Hepatic stellate cell (primary cell): ENCODE results near the gene HDLBP.

Source experiments
- DNase-seq: peaks from one replicate; pipeline ENCODE4 v3.0.0; 2011; ENCODE audit warnings: low spot score

Gene HDLBP, protein sequence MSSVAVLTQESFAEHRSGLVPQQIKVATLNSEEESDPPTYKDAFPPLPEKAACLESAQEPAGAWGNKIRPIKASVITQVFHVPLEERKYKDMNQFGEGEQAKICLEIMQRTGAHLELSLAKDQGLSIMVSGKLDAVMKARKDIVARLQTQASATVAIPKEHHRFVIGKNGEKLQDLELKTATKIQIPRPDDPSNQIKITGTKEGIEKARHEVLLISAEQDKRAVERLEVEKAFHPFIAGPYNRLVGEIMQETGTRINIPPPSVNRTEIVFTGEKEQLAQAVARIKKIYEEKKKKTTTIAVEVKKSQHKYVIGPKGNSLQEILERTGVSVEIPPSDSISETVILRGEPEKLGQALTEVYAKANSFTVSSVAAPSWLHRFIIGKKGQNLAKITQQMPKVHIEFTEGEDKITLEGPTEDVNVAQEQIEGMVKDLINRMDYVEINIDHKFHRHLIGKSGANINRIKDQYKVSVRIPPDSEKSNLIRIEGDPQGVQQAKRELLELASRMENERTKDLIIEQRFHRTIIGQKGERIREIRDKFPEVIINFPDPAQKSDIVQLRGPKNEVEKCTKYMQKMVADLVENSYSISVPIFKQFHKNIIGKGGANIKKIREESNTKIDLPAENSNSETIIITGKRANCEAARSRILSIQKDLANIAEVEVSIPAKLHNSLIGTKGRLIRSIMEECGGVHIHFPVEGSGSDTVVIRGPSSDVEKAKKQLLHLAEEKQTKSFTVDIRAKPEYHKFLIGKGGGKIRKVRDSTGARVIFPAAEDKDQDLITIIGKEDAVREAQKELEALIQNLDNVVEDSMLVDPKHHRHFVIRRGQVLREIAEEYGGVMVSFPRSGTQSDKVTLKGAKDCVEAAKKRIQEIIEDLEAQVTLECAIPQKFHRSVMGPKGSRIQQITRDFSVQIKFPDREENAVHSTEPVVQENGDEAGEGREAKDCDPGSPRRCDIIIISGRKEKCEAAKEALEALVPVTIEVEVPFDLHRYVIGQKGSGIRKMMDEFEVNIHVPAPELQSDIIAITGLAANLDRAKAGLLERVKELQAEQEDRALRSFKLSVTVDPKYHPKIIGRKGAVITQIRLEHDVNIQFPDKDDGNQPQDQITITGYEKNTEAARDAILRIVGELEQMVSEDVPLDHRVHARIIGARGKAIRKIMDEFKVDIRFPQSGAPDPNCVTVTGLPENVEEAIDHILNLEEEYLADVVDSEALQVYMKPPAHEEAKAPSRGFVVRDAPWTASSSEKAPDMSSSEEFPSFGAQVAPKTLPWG (N-terminal part only)

DNA sequence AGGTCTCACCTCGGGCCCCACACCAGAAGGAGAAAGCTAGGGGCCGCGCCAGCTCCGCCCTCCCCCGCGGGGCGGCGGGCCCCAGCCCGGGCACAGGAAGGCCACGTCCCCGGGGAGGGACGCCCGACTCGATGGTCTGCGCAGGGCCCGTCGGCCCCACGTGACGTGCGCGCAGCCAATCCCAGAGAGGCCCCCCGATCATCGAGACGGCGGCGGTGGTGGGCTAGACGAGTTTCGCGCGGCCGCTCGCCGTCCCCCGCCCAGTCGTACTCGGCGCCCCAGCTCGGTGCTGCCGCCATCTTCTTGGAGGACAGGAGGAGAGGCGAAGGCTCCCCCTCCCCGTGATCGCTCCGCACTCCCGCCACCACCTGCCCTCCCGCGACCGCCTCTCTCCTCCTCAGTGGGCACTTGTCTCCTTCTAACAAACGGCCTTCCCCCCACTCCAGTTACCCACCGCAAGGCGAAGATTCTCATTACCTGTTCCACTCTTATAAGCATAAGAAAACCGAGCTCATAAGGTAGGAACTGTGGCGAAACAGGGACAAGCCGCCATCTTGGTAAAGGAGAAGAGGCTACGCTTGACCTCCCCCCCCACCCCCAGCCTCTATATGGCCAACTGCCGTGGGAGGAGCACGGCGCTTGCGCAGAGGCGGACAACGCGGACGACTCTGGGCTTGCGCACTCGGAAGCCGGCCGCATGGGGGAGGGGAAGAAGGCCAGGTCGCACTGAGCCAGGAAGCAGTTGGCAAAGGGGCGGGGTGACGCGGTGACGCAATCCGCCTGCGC is at the start of gene HDLBP:
Gene HDLBP, minus strand, starts transcription at position 580 of the 786 bp plus-strand sequence. CDS start 48,803 bp downstream, outside the sequence.
- peak; percentile 99 for DNase-seq

DNA sequence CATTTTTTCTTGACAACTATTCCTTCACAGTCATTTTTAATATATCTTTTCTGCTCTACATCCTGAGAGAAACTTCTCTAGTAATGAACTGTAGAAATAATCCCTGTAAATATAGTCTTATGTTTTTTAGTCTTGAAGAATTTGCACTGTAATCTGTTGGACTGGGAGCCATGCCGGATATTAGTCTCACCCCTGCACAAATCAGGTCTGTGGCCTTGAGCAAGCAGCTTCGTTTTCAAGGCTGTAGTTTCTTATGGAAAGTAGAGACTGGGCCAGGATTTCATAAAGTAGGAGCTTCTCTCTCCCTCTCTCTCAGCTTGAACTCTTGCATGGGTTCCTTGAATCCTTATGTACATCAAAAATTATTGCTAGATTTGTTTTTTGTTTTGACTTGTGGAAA is 49.3 kb upstream of the HDLBP start:
- no peak for DNase-seq

DNA sequence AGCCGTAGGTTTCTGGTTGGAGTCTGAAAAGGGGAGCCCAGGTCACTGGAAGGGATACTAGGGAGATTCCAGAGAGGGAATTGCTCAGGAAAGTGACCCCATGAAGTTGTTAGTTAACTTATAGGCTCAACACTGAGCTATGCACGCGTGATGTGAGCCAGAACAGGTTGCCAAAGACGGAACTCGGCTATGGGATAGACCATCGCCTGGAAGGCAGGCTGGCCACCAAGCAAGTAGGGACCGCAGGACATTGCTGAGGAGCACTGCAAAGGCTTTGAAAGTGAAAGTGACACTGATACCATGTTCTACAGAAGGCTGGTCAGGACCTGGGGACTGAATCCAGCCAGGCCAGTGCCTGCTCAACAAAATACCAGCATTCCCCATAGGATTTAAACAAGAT is 48.0 kb upstream of the HDLBP start:
- no peak for DNase-seq

DNA sequence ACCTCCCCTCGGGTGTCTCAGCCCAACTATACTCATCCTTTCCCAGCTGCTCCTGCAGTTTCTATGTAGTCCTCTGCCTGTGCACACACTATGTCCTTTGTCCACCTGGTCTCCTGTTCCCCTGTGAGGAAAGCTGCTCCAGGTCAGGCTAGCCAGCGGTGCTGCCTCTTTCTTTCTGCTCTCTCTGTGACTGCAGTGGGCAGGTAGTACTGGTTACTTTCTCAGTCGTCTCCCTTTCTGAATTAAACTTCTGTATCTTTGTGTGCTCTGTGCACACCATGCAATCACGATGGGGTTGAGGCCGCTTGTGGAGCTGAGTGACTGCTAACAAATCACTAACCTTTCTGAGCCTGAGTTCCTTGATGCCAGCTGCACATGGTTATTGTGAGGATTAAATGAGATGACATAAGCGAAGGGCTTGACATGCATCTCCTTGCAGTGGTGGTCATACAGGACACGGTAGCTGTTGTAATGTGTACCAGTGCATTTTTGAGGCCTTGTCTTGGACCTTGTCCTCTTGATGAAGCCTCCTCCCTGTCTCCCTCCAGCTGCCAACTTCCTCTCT is 44.1 kb upstream of the HDLBP start:
- no peak for DNase-seq

DNA sequence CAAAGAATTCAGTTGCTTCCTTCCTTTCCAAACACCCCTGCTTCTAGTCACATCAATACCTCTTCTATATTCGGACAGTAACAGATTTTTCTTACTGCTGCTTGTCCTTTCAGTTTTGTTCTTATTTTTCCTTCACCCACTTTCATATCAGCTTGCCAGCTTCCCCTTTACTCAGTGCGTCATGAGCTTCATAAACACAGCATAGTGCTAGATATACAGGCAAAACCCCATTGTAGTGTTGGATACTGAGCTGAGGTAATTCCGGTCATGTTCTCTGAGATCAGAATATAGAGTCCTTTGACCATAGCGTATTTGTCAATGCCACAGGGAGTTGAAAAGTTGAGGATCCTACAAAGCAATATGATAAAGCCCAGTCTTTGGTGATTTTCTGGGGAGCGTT is 43.0 kb upstream of the HDLBP start:
- no peak for DNase-seq

DNA sequence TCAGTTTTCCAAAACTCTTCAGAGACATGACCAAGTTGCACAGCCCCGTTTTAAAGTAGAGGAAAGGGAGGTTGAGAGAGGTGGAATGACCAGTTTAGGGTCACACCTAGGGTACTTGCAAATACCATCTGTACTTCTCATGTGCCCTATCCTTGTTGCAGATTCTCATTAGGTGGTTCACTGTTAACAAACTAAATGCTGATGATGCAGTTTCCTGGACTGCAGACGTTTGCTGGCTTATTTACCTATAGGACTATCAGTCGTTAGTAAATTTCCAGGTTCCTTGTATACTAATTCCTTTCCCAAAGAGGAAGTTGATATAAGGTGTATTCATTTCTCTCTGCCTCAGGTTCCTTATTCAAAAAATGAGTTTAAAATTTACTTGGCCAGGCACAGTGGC is 42.1 kb upstream of the HDLBP start:
- DNase-seq: no peak

DNA sequence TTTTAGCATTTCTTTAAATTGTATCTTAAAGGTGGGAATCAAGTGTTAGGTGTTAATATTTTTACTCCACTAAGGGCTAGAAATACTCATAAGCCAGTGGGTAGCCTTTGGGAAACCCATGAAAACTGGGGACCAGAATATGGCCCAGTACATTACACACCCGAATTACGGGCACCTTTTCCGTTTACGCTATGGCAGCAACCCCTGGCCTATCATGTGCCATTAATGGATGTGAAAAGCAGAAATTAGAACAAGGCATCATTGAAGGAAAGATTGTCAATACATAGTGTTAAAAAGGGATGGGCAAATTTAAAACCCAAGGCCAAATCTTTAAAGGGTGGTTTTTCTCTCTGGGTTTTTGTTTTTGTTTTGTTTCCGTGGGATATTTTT is 41.4 kb upstream of the HDLBP start:
- DNase-seq: no peak

DNA sequence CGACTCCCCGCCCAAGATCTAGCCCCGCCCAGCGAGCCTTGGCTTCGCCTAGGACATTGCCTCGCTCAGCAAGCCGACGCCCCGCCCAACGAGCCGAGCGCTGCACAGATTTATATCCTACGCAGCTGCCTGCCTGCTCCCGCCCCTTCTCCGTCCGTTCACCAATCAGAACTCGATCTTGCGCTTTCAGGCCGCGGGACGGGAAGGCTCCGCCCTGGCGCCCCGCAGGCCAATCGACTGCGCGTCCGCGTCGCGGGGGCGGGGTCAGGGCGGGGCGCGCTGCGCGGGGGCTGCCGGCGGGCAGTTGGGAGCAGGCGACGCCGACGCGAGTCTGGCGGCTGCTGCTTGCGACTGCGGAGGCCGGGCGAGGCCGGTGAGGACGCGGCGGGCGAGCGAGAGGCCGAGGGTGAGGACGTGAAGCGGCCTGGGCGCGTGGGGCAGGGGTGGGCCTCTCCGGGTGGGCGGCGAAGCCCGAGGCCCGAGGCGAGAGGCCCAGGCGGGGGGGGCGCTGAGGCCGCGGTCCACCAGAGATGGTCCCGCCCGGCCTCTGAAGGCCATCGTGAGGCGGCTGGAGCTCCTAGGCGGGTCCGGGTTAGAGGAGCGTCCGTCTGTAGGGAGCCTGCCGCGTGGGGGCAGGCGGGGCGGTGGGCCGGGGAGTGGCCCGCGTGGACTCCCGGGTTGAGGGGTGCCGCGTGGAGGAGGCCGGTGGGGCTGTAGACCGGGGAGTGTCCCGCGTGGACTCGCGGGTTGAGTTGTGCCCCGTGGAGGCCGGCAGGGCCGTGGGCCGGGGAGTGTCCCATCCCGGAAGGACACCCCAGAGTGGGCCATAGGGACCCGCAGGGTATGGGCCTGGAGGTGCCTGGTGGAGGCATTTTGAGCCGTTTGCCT is 40.8 kb upstream of the HDLBP start, which contains the start of gene FARP2:
Gene FARP2, plus strand, starts transcription at position 303 of the 888 bp plus-strand sequence. CDS start 16,823 bp downstream, outside the sequence.
- peak; percentile 96 for DNase-seq

DNA sequence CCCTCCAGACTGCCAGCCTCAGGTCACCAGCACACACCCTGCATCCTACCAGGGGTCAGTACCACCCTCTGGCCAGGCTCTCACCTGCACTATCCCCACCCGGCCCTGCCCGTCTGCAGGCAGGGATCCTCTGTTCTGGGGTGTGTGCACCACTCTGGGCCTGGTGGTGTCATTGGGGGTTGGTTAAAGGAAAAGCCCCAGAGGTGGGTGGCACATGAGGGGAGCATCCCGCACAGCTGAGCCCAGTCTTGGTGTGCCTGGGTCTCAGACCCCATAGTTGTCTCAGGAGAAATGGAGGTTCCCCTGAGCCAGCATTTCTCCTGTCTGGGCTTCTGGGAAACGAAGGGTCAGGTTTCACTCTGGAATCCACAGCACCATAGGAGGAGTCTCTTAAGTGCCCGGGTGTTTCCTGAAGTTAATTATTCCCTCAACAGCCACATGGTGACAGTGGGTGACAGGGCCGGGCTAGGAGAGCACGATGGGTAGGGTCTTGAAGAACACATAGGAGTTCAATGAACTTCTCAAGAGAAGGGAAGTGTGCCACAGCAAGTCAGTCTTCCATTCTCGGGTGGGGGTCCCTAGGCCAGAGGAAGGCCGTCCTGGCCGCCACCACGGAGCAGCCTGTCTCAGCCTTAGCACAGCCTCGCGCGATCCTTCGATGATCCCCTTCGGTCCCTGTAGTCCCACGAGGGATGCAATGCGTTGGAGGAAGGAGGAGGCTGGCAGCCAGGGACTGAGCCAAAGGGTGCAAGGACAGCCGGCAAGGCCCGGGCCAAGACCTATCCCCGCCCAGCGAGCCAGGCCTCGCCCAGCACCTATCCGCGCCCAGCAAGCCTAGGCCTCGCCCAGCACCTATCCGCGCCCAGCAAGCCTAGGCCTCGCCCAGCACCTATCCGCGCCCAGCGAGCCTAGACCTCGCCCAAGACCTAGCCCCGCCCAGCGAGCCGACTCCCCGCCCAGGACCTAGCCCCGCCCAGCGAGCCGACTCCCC is 39.5 kb upstream of the HDLBP start:
- DNase-seq: peak; percentile 41

DNA sequence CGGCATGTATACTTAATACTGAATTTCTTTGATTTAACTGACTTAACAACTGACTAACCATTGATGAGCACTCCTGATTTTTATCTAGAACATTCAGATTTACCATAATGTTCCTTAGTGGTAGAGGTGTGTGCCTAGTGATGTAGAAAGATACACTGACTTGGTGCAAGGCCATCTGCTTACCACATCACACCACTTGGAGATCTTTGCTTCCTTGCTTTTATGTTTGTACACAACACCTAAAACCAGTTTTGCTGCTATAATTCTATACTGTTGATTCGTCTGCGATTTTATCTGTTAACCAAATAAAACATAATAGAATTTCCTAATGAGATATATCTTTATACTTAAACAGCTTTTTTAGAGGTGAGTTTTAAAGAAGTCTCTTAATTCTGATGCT is 36.8 kb upstream of the HDLBP start:
- DNase-seq: no peak

DNA sequence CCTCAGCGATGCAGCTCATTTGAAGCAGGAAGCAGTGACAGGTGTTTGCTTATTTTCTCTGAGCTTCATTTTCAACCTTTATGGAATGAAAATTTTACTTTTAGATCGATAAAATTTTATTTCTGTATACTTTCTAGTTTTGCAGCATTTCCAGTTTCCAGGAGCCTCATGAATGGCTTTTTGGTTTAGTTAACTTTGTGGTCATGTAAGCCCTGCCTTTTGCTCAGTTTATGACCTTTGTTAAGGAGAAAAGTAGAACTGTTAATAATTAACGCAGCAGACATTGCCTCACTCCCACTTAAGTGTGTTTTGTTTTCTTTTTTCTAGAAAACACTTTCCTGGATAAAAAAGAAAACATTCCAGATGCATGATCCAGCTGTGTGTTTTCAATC is 36.2 kb upstream of the HDLBP start:
- no peak for DNase-seq

DNA sequence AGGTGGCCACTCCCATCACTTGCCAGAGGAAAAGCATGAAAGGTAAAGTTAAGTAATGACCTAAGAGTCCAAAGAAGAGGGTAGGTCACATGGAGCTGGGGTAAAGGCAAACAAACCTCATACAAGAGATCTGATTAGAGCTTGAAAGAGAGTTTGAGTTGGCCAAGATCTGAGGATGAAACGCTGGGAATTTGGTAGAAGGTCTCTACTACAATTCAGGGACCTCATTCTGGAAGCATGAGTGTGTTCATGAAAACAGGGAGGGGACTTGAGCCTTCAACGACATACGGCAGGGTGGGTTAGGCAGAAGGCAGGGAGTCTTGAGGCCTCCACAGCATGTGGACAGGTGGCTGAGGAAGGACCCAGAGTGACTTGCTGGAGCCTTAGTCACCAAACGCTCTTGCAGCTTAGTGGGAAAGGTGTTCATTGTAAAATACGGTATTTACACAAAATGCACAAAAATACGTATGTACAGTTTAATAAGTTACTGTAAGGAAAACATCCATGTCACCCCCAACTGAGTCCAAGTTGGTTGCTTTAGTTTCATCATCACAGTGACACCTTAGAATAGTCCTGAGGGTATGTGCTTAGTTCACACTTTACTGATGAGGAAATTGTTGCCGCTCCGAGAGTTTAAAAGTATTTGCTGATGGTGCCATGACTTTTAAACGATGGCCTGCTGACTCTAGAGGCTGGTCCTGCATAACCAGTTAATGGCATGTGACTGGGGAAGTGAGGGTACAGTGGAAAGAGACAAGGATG is 35.6 kb upstream of the HDLBP start:
- DNase-seq: no peak

DNA sequence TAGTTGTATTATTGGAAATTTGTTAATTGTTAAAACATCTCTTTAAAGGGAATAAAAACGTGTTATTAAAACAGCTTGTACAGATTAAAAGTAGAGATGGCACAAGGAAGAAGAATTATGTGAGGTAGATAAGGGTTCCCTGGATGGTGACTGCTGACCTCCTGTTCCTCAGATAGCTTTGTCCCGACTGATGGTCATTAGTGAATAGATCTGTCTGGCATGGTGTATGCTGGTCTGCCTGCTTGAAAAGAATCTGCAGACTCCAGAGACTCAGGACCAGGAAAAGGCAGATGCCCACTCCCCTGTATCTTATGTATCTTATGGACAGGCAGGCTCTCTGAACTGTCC is 35.0 kb upstream of the HDLBP start:
- no peak for DNase-seq

DNA sequence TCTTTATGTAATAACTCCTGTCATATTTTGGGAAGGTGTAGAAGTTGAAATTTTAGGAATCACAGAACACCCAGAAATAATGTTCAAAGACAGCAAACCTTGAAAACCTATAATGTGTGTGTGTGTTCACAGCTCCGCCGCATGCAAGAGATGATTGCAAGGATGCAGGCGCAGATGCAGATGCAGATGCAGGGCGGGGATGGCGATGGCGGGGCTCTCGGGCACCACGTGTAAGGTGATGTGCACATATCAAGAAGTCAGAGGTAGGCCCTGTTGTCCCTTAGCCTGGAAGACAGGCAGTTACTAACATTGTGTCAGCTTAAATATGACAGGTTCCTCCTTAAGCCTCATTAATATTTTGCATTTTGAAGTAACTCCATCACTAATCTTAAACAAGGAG is 34.5 kb upstream of the HDLBP start:
- no peak for DNase-seq

DNA sequence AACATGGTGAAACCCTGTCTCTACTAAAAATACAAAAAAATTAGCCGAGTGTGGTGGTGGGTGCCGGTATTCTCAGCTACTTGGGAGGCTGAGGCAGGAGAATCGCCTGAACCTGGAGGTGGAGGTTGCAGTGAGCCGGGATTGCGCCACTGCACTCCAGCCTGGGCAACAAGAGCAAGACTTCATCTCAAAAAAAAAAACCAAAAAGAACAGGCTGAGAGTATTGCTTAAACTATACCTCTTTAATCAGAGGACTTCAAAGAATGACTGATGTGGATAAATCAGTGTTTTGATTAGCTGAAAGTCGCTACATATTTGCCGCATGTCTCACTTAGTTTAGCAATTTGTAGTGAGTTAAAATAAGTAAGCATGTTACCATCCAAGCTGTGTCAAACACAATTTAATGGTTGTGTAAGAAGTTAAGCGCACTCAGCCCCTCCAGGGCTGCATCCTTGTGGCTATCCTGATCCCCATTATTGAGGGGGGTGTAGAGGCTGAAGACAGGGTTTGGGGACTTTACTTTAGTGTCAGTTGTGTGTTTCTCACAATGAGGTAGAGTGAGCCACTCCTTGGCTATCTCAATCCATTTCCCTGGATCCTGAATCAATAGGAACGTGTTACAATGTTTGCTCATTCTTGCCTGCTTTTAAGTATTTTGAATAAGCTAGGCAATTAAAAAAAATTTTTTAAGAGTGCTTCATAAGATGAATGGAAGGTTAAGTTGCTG is 29.6 kb upstream of the HDLBP start:
- DNase-seq: no peak

DNA sequence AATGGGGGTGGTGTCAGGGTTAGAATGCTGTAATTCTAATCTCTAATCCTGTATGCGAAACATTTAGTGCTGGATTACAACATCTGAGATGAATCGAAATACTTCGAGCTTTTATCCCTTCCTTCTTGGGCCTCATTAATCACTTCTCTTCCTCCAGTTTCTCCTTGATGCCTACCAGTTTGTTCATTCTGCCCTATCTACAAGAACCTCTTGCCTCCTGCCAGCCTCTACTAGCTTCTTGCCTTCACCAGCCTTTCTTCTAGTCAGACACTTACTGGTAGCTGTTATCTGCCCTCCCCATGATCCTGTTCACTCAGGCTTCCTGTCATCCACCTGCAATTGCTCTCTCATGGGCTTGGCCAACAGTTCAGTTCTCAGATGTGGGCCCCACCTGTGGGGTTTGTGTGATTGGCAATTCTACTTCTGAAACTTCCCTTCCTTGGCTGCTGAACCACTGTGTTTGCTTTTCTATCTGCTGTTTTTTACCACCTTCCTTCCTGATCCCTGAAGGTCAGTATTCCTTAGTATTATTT is 25.2 kb upstream of the HDLBP start:
- no peak for DNase-seq
